NCI-H128 (cell line): ENCODE data around the gene ATP9B.

Experiments
- DNase-seq: peaks from one replicate; lab custom pipeline; 2025; ENCODE audit not compliant: unreplicated experiment; lab: John Stamatoyannopoulos, UW

ATP9B gene

DNA sequence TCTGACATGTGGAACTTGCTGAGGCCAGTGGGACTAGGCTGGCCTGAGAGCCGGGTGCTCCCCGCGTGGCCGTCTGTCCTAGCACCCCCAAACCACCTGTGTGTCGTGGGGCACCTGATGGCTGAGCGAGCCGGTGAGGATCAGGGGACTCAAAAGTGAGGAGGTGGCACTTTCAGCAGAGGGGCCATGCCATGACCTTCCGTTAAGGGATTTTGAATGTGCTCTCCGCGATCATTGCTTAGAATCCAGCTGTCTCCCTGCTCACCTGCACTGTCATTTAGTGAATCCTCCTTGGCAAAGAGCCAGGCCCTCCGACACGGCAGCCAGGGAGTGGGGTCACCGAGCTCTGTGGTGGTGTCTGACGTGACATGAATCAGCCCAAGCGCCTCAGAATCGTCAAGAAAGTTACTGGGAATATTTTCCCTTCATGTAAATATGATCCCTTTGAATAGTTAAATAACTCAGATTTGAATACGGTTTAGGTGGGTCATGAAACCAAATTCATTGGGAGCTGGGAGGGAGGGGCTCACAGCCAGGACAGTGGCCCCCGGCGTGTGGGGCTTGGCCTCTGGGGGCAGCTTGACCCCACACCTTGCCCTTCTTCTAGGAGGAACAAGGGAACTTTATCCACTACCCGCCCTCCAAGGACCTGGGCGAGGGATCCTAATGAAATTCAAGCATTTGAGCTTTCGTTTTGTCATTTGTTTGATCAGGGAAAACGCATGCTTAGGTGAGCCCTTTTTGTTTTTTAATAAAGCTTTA, 336.0 kb downstream of the ATP9B start:
- no peak for DNase-seq

DNA sequence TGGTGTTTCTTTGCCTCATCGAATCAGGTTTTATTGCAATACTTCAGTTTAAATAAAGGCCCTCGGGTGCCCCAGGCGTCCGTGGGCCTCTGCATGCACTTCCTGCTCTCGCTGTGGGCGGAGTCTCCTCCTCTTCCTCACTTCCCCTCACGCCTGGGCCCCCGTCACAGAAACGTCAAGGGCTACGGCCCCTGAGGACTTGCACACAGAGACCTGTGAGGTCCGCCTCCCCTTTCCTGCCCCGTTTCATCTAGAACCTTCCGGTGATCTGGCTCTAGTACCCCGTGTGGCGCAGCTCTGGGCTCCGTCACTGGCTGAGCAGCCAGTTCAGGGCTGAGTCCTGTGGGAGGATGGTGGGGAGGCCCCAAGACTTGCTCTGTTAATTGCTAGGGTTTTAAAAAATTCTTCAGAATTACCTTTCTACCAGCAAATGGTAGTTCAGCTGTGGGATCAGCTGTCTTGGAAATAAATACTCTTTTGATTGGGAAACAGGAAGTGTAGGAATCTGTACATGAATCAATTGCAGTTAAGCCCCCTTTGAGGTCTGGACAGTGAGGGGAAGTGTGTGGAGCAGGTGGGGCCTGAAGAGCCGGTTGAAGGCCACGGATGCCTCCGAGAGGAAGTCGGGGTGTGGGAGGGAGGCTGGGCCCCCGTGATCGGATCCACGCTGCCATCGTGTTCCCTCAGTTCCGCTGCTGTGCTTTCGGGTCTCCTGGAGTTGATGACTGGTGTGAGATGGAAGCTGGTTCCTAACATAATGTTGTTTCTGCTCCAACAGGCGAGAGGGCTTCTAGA, 336.8 kb downstream of the ATP9B start:
- DNase-seq = no peak

GRCh38 chr18:79406708-79407107, 337.5 kb downstream of the ATP9B start:
- no peak for DNase-seq

DNA sequence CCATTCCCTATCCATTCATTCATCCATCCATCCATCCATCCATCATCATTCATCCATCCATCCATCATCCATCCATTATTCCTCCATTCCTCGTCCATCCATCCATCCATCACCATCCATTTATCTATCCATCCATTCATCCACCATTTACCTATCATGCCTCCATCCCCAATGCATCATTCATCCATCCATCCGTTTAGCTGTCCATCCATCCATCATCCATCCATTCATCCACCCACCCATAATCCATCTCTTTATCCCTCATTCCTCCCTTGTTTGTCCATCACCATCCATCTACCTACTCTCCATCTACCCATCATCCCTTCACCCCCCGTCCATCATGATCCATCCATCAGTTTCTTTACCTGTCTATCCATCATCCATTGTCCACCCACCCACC, 340.1 kb downstream of the ATP9B start:
- DNase-seq = no peak

GRCh38 chr18:79410171-79410641, 341.0 kb downstream of the ATP9B start:
- DNase-seq = no peak

DNA sequence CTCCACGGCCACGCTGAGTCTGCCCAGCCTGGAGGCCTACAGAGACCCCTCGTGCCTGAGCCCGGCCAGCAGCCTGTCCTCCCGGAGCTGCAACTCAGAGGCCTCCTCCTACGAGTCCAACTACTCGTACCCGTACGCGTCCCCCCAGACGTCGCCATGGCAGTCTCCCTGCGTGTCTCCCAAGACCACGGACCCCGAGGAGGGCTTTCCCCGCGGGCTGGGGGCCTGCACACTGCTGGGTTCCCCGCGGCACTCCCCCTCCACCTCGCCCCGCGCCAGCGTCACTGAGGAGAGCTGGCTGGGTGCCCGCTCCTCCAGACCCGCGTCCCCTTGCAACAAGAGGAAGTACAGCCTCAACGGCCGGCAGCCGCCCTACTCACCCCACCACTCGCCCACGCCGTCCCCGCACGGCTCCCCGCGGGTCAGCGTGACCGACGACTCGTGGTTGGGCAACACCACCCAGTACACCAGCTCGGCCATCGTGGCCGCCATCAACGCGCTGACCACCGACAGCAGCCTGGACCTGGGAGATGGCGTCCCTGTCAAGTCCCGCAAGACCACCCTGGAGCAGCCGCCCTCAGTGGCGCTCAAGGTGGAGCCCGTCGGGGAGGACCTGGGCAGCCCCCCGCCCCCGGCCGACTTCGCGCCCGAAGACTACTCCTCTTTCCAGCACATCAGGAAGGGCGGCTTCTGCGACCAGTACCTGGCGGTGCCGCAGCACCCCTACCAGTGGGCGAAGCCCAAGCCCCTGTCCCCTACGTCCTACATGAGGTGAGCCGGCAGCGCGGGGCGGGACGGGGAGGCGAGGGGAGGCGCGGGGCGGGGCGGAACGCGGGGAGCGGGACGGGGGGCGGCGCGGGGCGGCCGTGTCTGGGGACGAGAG, 341.8 kb downstream of the ATP9B start:
- DNase-seq = no peak

GRCh38 chr18:79411614-79412526, 342.7 kb downstream of the ATP9B start:
- DNase-seq = no peak

DNA sequence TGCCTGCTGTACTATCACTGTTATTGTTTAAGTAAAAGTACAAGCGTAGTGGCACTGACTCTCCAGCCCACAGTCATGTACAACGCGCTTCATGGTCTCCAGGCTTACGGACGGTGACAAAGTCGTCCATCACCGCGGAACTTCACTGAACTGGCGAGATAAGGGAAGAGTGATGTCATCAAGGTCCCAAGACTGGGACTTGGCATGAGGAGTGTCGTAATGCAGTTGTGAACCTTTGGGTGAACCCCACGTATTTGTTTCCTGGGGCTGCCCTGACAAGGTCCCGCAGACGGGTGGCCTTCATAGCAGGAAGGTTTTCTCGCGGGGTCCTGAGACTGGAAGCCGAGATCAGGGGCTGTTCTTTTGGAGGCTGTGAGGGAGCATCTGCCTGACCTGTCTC, 343.8 kb downstream of the ATP9B start:
- DNase-seq = no peak

GRCh38 chr18:79413426-79413825, 344.2 kb downstream of the ATP9B start:
- no peak for DNase-seq

- no peak for DNase-seq
These were observed 344.7 kb downstream of the ATP9B start for GRCh38 chr18:79413901-79414300.

GRCh38 chr18:79416022-79416676, 347.0 kb downstream of the ATP9B start:
- no peak for DNase-seq

- no peak for DNase-seq
These were observed 347.5 kb downstream of the ATP9B start for GRCh38 chr18:79416677-79417052.

GRCh38 chr18:79418236-79418635, 349.0 kb downstream of the ATP9B start:
- no peak for DNase-seq

DNA sequence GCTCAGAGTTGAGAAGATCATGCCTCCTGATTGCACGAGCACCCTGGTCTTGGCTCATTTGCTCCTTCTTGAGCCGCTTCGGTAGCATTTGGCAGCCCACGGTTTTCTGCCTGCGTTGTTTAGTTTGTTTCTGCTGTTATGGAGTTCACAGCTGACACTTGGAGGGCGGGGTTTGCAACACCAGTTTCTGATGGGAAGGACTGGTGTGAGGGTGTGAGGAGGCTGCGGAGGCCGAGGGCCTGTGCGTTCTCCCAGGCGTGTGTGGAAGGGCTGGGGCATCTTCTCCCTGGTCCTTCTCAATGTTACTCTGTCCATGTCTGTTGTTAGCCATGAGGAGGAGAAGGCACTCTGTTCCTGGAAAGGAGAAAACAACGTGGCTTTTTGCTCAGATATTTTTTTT, 349.4 kb downstream of the ATP9B start:
- no peak for DNase-seq

GRCh38 chr18:79420033-79420745, 351.0 kb downstream of the ATP9B start:
- no peak for DNase-seq

DNA sequence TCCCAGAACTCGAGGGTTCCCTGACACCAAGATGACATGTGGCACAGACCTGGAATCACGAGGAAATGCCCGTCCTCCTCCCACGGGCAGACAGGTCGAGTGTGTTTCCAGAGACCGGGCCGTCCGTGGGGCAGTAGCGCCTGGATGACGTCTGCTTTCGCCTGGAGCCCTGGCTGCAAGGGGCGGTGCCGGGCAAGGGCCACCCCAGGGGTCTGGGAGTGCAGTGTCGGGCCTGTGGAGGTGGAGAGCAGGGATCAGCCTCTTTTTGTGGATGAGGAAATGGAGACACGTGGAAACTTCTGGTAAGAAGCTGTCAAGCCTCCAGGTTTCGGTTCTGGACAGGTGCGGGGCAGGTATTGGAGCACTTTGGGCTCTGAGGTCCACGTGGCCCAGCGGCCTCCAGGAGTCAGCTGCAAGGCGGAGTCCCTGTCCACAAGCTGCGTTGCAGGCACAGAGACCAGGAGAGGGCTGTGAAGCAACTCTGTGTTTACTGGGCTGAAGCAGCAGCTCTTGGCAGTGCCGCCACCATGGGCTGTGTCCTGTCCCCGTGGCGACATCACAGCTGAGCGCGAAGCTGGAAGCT, 352.2 kb downstream of the ATP9B start:
- no peak for DNase-seq

GRCh38 chr18:79422022-79422782, 353.0 kb downstream of the ATP9B start:
- DNase-seq = no peak

DNA sequence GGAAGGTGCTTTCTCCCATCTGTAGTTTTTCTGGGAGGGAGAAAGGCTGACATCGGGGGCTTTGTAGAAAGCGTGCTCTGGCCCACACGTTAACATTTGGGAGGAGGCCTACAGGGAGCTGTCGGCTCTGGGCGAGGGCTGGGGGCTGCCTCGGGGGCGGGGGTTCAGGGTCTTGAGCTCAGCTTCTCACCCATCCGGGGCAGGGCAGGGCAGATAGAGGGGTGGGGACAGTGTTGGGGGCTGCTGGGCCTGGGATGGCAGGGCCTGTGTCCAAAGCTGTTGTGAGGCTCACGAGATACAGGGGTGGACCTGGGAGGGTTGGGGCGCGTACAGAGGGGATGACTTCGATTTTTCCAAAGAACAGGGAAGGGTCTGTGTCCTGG, 353.6 kb downstream of the ATP9B start:
- no peak for DNase-seq
